DMS114 treated with DMSO at 0.1 percent for 48 hours (cell line): ENCODE measurements around the gene PNPLA7.
"Not testable (repeated sequence)": the region's sequence is repeated elsewhere in the genome, so short reads cannot be mapped to it uniquely, and the experiment has no call there.

Experiments
- DNase-seq: peaks from one replicate; lab custom pipeline; 2025; ENCODE audit not compliant: unreplicated experiment; lab: John Stamatoyannopoulos, UW

The PNPLA7 gene

DNA sequence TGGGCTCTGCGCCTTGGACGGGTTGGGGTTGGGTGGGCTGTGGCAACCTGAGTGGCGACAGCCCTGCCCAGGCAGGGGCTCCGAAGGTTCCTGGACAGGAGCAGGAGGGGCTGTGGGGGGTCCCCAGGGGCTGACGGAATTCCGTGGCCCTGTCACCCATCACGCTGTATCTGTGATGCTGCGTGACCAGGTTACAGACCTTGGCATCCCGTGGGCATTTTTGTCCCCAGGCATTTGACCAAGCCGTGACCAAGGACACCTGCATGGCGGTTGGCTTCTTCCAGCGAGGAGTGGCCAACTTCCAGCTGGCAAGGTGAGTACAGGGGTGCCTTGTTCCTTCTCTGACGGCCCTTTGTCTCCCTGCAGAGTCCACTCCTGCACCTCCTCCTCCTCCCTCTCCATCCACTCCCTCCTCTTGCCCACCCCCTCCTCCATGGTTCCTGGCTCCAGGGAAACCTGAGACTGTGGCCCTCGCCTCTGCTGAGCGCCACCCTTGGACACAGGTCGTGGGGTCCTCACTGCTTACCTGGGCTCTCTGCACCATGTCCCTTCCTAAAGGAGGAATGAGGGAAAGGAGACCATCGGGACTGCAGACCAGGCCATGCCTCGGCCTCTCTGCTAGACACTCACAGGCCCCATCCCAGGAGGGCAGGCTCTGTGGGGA, 124.1 kb downstream of the PNPLA7 start:
- DNase-seq = no peak

- DNase-seq = no peak
These were observed 126.5 kb downstream of the PNPLA7 start for GRCh38 chr9:137423514-137424291.

- DNase-seq = peak; percentile 59
These were observed 127.3 kb downstream of the PNPLA7 start, which contains the start of the genes EXD3 and NOXA1 for GRCh38 chr9:137422604-137423513. Gene EXD3, minus strand, starts transcription at chr9:137423162. Its CDS starts 27,805 bp downstream, at chr9:137395357. Gene NOXA1, plus strand, starts transcription at chr9:137423393. Its CDS starts 137 bp downstream, at chr9:137423530.

- no peak for DNase-seq
These were observed 128.2 kb downstream of the PNPLA7 start for GRCh38 chr9:137421838-137422603.

GRCh38 chr9:137417161-137418021, 132.8 kb downstream of the PNPLA7 start:
- DNase-seq = no peak

- DNase-seq = no peak
These were observed 133.5 kb downstream of the PNPLA7 start for GRCh38 chr9:137416563-137417151.

DNA sequence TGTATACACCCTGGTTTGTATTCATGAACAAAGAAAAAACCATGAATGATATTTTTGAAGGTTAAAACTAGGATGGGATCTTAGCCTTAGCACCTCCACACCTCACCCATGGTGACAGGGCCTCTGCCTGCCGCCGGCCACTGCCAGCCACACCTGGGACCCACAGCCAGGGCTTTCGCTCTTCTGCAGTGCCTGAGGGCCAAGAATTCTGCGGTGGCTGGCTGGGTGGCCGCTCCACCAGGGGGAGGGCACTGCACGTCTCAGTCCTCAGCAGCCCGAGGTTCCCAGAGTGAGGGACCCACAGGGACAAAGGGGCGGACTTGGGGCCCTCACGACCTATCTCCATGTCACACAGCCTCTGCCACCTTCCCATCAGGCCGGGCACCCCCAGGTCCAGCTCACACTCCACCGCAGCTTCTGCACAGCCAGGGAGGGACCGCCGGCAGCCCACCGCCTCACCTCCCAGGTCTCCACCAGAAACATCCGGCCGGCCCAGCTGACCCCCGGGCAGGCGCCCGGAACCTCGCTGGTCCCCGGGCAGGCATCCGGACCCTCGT, 134.1 kb downstream of the PNPLA7 start:
- DNase-seq = no peak

- no peak for DNase-seq
These were observed 134.8 kb downstream of the PNPLA7 start for GRCh38 chr9:137415451-137415850.

DNA sequence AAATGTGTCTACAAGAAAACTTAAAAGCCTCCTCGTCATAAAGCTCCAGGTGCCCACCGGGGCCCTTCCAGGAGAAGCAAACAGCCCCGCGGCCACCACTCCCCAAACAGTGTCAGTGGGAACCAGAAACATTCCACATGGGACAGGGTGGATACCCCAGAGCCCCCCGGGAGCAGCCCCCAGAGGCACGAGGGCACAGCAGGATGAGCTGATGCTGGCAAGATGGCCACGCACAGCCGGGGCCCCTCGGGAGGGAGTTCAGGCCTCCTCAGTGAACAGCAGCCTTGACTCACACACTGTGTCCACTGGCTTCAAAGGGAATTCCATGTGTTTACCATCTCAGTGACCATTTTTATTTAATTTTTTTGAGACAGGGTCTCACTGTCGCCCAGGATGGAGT, 137.8 kb downstream of the PNPLA7 start:
- DNase-seq = no peak

DNA sequence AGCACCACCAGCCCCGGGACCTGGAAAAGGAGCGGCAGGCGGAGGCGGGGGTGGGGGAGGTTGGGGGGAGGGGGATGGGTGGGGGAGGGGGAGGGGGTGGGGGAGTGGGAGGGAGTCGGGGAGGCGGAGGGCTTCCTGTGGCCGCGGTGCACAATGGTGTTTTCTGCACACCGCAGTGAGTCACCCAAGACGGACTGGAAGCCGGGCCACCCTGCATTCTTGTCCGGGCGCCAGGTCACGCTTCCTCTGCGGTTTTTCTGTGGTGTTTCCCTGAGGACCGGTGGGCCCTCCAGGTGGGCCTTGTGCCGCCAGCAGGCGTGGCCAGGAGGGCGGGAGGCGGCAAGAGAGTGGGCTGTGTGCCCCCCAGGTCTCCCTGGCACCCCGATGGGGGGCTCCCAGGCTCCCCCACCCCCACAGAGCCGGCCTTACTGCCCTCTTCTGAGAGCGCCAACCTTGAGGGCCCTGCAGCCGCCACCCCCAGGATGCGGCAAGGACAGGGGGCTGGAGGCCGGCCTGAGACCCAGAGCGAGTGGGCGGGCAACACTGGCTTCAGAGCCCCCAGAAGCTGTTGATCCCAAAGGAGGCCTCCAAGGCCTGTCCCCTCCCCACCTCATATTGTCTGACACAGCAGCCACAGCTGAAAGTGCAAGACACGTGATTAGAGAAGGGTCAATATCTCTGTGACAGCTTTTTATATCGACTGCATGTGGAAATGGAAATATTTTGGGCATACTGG, 138.4 kb downstream of the PNPLA7 start:
- DNase-seq = no peak

- DNase-seq = no peak
These were observed 138.9 kb downstream of the PNPLA7 start for GRCh38 chr9:137411260-137411644.

- no peak for DNase-seq
These were observed 139.3 kb downstream of the PNPLA7 start for GRCh38 chr9:137410891-137411249.

GRCh38 chr9:137410236-137410890, 139.8 kb downstream of the PNPLA7 start:
- DNase-seq = not testable (repeated sequence)
